Glutamatergic neuron (in vitro differentiated cells): ENCODE data around the gene RNF150. TPM values are rescaled to one million over a fixed set of nuclear protein-coding genes. Genes with fewer than 3 reads are reported as not detected.

Experiments
- DNase-seq: peaks from one replicate; pipeline ENCODE4 v3.0.0; 2022
- H3K27ac Mint-ChIP-seq: one replicate; pipeline ENCODE4 v1.8.0; 2020; ENCODE audit warnings: mild to moderate bottlenecking, mixed read lengths, inconsistent platforms; ENCODE audit not compliant: unreplicated experiment
- H3K27me3 Mint-ChIP-seq: one replicate; pipeline ENCODE4 v1.8.0; 2020; ENCODE audit warnings: mild to moderate bottlenecking, moderate library complexity, mixed read lengths, inconsistent platforms; ENCODE audit not compliant: unreplicated experiment
- H3K36me3 Mint-ChIP-seq: one replicate; pipeline ENCODE4 v1.8.0; 2020; ENCODE audit warnings: mild to moderate bottlenecking, mixed read lengths, inconsistent platforms; ENCODE audit not compliant: unreplicated experiment
- H3K4me1 Mint-ChIP-seq: one replicate; pipeline ENCODE4 v1.8.0; 2020; ENCODE audit warnings: mild to moderate bottlenecking, low read depth, mixed read lengths, inconsistent platforms; ENCODE audit not compliant: unreplicated experiment
- H3K4me3 Mint-ChIP-seq: one replicate; pipeline ENCODE4 v1.8.0; 2020; ENCODE audit warnings: mild to moderate bottlenecking, mixed read lengths, inconsistent platforms; ENCODE audit not compliant: unreplicated experiment
- H3K9me3 Mint-ChIP-seq: one replicate; pipeline ENCODE4 v1.8.0; 2020; ENCODE audit warnings: mild to moderate bottlenecking, moderate library complexity, mixed read lengths, inconsistent platforms; ENCODE audit not compliant: unreplicated experiment
- CTCF ChIP-seq: fragments of 200-600 bp; sonication (generic); IDR thresholded peaks from one replicate; pipeline ENCODE4 v1.5.0; 2021; ENCODE audit not compliant: partially characterized antibody, unreplicated experiment
- total RNA-seq: library from RNA; stranded (reverse); fragmentation: NEBNext Ultra II Directional; extraction: Animal tissue kit (Norgen Biotek cat#: 25700); gene quantifications from one replicate; pipeline ENCODE4 v1.2.1, GENCODE V29; 2021; ENCODE audit not compliant: unreplicated experiment

The RNF150 gene
- total RNA-seq, 1 donor from 2014 or later: 23.3 TPM

GRCh38 chr4:140982613-140983340 is 150.5 kb downstream of the RNF150 start:
- Mint-ChIP-seq H3K27me3 (no peaks in the 10 kb centered on the region), H3K9me3 (no peaks in the 10 kb centered on the region), H3K4me3 (no peak overlapping the region), H3K4me1 (no peaks in the 10 kb centered on the region), H3K36me3 (no peaks in the 10 kb centered on the region), H3K27ac (no peak overlapping the region)
- no peak for DNase-seq
- no peak for TF ChIP-seq CTCF

- no peak overlapping the region for H3K4me3 Mint-ChIP-seq
- H3K4me1 Mint-ChIP-seq: no peaks in the 10 kb centered on the region
- TF ChIP-seq CTCF: no peak
- H3K9me3 Mint-ChIP-seq: peaks cover 2% of the 10 kb centered on the region
- no peak overlapping the region for H3K27ac Mint-ChIP-seq
- H3K27me3 Mint-ChIP-seq: no peaks in the 10 kb centered on the region
- no peak for DNase-seq
- H3K36me3 Mint-ChIP-seq: no peaks in the 10 kb centered on the region
Observed at GRCh38 chr4:140980426-140981200, 152.7 kb downstream of the RNF150 start.

- Mint-ChIP-seq H3K4me1 (no peaks in the 10 kb centered on the region), H3K4me3 (no peak overlapping the region), H3K27ac (no peak overlapping the region), H3K9me3 (peaks cover 2% of the 10 kb centered on the region), H3K27me3 (peaks cover 2% of the 10 kb centered on the region), H3K36me3 (no peaks in the 10 kb centered on the region)
- DNase-seq: no peak
- TF ChIP-seq CTCF: no peak
Observed at GRCh38 chr4:140976768-140977167, 156.5 kb downstream of the RNF150 start.

- peaks cover 6% of the 10 kb centered on the region for H3K4me1 Mint-ChIP-seq
- H3K27ac Mint-ChIP-seq: no peak overlapping the region
- H3K27me3 Mint-ChIP-seq: peaks cover 2% of the 10 kb centered on the region
- no peaks in the 10 kb centered on the region for H3K36me3 Mint-ChIP-seq
- DNase-seq: no peak
- TF ChIP-seq CTCF: no peak
- H3K4me3 Mint-ChIP-seq: no peak overlapping the region
- H3K9me3 Mint-ChIP-seq: peaks cover under 1% of the 10 kb centered on the region
Observed at GRCh38 chr4:140971077-140971792, 162.0 kb downstream of the RNF150 start.
